NCI-H187 (cell line): ENCODE measurements around the gene SUV39H2.
"Not testable (repeated sequence)": the region's sequence is repeated elsewhere in the genome, so short reads cannot be mapped to it uniquely, and the experiment has no call there.

ENCODE experiments used
- DNase-seq, 2 experiments: peaks; one replicate each; lab custom pipeline; 2025; lab: John Stamatoyannopoulos, UW

The SUV39H2 gene

GRCh38 chr10:14875941-14876340, 2.7 kb upstream of the SUV39H2 start:
- DNase-seq, result no peak

GRCh38 chr10:14876764-14877163, 1.9 kb upstream of the SUV39H2 start:
- no peak for DNase-seq

GRCh38 chr10:14879124-14879927, 660 bp downstream of the SUV39H2 start:
- DNase-seq, result no peak

GRCh38 chr10:14879928-14880193, 1.2 kb downstream of the SUV39H2 start:
- DNase-seq, result no peak

GRCh38 chr10:14880229-14880628, 1.6 kb downstream of the SUV39H2 start:
- DNase-seq, result no peak

- DNase-seq, result no peak
Measured at GRCh38 chr10:14884082-14884481, 5.4 kb downstream of the SUV39H2 start.

- DNase-seq, result no peak
Measured at GRCh38 chr10:14889318-14889717, 10.7 kb downstream of the SUV39H2 start.

GRCh38 chr10:14891151-14891550, 12.5 kb downstream of the SUV39H2 start:
- DNase-seq, result no peak

GRCh38 chr10:14904316-14904732, 25.7 kb downstream of the SUV39H2 start:
- DNase-seq, result no peak

GRCh38 chr10:14904864-14905263, 26.2 kb downstream of the SUV39H2 start:
- no peak for DNase-seq

GRCh38 chr10:14905890-14906289, 27.2 kb downstream of the SUV39H2 start:
- no peak for DNase-seq

GRCh38 chr10:14906765-14907164, 28.1 kb downstream of the SUV39H2 start:
- DNase-seq, result no peak

GRCh38 chr10:14907591-14907990, 28.9 kb downstream of the SUV39H2 start:
- not testable (repeated sequence) for DNase-seq

GRCh38 chr10:14909101-14909500, 30.4 kb downstream of the SUV39H2 start:
- no peak for DNase-seq

- no peak for DNase-seq
Measured at GRCh38 chr10:14910953-14911352, 32.3 kb downstream of the SUV39H2 start.

- no peak for DNase-seq
Measured at GRCh38 chr10:14911801-14912200, 33.1 kb downstream of the SUV39H2 start.

GRCh38 chr10:14916600-14916999, 37.9 kb downstream of the SUV39H2 start:
- no peak for DNase-seq

GRCh38 chr10:14917827-14918226, 39.2 kb downstream of the SUV39H2 start:
- no peak for DNase-seq

GRCh38 chr10:14918964-14919363, 40.3 kb downstream of the SUV39H2 start:
- no peak for DNase-seq

GRCh38 chr10:14924013-14924412, 45.3 kb downstream of the SUV39H2 start:
- no peak for DNase-seq

GRCh38 chr10:14925268-14925667, 46.6 kb downstream of the SUV39H2 start:
- DNase-seq, result no peak

GRCh38 chr10:14926061-14926470, 47.4 kb downstream of the SUV39H2 start:
- DNase-seq, result no peak

- no peak for DNase-seq
Measured at GRCh38 chr10:14926722-14927416, 48.2 kb downstream of the SUV39H2 start.

- no peak for DNase-seq
Measured at GRCh38 chr10:14930610-14931009, 51.9 kb downstream of the SUV39H2 start.
